ENCODE data around the gene SUMO2.
"Not testable (repeated sequence)": the region's sequence is repeated elsewhere in the genome, so short reads cannot be mapped to it uniquely, and the experiment has no call there.

Gene SUMO2

GRCh38 chr17:75152523-75152921 lies 30.2 kb downstream of the SUMO2 start:
- no peak for DNase-seq
- intact Hi-C loops (cut with DNase I), result no loop called here

DNA sequence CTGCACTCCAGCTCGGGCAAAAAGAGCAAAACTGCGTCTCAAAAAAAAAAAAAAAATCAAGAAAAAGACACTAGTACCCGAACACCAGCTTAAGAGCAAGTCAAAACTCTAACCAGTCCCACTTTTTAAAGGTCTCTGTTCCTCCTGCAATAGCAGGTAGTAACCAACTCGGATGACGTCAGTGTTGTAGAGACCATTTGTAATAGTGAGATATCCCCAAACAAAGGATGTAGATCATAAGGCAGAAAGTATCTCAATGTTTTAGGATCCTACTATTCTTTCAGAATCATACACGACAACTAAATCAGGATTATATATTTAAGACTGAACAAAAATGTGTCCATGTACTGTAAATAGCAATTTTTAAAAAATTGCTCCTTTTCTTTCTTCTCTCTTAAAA lies 30.8 kb downstream of the SUMO2 start:
- no peak for DNase-seq
- intact Hi-C loops (cut with DNase I), result no loop called here

DNA sequence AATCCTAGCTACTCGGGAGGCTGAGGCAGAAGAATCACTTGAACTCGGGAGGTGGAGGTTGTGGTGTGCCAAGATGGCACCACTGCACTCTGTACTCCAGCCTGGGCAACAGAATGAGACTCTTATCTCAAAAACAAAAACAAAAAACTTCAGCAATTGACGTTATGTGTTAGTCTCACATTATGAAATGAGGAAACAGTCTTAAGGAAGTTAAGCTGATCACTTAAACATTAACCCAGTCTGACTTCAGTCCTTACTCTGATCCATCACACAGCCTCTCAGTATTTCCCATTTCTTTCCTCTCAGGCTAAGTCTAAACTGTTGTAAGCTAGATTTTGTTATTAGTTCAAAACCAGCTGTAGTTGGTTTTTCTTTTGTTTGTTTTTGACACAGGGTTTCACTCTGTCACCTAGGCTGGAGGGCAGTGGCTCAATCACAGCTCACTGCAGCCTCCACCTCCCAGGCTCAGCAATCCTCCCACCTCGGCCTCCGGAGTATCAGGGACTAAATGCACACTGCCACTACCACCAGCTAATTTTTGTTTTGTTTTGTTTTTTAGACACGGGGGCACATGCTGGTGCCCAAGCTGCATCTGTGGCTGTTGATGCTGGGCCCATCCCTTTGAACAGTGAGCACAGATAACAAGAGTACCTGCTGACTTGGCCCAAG lies 34.7 kb downstream of the SUMO2 start:
- DNase-seq, result peak in 1 of 10 donors; percentile 23
- intact Hi-C loops (cut with DNase I), result no loop called here

DNA sequence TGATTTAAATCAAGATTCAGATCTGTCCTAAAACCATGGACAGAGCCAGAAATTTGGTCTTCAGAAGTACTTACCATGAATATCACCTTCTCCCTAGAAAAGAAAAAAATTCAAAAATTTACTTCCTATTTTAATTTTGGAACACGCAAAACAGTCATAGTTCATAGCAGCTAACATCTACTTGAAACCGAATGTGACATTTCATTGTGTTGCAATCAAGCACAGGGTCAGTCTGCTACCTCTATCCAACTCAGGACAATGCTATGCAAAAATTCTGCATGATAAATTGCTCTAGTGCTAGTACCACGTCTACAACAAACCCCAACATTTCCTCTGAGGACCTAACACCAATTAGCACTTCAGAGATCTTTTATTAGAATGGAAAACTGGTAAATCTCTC lies 36.2 kb downstream of the SUMO2 start:
- DNase-seq, result no peak
- intact Hi-C loops (cut with DNase I), result no loop called here

GRCh38 chr17:75144816-75145512 lies 37.8 kb downstream of the SUMO2 start:
- intact Hi-C loops (cut with DNase I), result no loop called here
- DNase-seq, result peak in 2 of 10 donors; percentile 48 to 79

DNA sequence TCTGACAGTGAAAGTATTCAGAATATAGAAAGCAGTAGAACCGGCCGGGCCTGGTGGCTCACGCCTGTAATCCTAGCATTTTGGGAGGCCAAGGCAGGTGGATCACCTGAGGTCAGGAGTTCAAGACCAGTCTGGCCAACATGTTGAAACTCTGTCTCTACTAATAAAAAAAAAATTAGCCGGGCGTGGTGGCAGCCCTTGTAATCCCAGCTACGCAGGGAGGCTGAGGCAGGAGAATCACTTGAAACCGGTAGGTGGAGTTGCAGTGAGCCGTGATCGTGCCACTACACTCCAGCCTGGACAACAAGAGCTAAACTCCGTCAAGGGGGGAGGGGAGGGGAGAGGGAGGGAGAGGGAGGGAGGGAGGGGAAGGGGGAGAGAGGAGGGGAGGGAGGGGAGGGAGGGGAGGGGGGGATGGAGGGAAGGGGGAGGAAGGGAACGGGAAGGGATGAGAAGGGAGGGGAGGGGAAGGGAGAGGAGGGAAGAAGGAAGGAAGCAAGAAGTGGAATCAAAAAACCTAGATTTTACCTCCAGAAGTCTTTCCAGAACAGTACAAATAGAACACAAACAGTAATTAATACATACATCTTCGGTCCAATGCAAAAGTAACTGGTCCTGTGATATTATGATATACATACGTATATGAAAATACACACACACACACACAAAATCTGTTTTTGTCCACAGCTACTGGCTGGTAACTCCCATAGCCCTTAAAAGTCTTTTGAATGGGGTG lies 40.4 kb downstream of the SUMO2 start:
- DNase-seq, result peak in 2 of 10 donors; percentile 4 to 55
- intact Hi-C loops (cut with DNase I), result no loop called here

- peak in 1 of 10 donors; percentile 49 for DNase-seq
- intact Hi-C loops (cut with DNase I), result no loop called here
Observed at GRCh38 chr17:75138519-75138918, 44.2 kb downstream of the SUMO2 start.

- peak in 2 of 10 donors; percentile 6 to 13 for DNase-seq
- intact Hi-C loops (cut with DNase I), result not testable (repeated sequence)
Observed at GRCh38 chr17:75137762-75138161, 45.0 kb downstream of the SUMO2 start.

DNA sequence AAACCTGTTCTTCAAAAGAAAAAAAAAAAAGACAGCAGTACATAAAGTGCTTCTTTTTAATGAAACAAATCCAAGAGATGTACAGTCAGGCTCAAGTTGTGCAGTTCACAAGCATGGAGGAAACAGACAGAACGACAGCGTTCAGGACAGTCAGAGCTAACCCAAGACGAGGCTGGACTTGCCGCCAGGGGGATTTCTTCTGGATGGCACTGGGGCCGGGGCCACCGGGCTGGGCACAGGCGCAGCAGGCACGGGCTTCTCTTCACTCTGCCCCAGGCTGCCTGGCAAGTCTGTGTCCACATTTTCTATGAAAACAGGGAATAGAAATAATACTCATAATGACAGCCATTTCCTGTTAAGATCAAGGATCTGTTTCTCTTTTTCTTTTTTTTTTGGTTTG lies 46.8 kb downstream of the SUMO2 start:
- peak in 2 of 10 donors; percentile 36 to 56 for DNase-seq
- intact Hi-C loops (cut with DNase I), result no loop called here

DNA sequence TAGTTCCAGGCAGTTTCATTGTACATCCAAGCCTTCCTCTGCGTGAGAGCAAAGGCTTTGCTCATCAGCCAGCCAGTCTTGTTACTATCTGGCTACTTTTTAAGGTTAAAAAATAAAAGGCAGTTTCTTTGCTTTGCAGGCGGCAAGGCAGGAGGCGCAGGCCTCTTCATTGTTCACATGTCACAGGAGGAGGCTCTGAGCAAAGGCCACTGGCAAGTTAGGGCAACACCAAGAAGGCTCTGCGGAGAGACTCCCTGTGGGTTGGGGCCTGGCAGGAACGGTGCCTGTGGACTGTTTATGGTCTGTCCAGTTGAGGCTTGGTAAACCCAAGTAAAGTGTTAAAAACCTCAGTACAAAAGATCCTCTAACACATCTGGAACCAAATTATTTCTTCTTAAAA lies 47.3 kb downstream of the SUMO2 start:
- DNase-seq, result peak in 2 of 10 donors; percentile 39 to 51
- intact Hi-C loops (cut with DNase I), result no loop called here

DNA sequence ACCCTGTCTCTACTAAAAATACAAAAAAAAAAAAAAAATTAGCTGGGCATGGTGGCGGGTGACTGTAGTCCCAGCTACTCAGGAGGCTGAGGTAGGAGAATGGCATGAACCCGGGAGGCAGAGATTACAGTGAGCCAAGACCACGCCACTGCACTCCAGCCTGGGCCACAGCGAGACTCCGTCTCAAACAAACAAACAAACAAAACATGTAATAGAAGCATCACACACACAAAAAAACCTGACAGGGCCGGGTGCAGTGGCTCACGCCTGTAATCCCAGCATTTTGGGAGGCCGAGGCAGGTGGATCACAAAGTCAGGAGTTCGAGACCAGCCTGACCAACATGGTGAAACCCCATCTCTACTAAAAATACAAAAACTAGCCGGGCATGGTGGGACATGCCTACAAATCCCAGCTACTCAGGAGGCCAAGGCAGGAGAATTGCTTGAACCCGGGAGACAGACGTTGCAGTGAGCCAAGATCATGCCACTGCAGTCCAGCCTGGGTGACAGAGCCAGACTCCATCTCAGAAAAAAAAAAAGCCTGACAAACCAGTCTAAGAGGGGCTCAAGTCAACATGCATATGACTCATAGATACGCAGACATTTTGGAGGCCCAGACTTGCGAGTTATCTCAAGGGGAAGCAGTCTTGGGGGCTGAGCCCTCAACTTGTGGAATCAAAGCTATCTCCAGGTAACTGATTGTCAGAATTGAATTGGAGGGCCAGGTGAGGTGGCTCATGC lies 49.0 kb downstream of the SUMO2 start:
- DNase-seq, result peak in 3 of 10 donors; percentile 31 to 54 (median 42)
- intact Hi-C loops (cut with DNase I), result not testable (repeated sequence)

DNA sequence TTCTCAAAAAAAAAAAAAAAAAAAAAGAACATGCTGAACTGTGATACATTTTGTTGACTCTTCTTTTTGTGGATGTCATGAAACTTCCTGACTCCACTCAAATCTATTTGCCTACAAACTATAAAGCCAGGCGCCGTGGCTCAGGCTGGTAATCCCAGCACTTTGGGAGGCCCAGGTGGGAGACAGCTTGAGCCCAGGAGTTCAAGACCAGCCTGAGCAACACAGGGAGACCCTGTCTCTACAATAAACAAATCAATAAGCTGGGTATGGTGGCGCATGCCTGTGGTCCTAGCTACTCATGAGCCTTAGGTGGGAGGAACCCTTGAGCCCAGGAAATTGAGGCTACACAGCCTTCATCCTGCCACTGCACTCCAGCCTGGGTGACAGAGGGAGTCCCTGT lies 49.8 kb downstream of the SUMO2 start:
- DNase-seq, result peak in 3 of 10 donors; percentile 35 to 56 (median 52)
- intact Hi-C loops (cut with DNase I), result no loop called here

GRCh38 chr17:75132018-75133000 lies 50.5 kb downstream of the SUMO2 start:
- intact Hi-C loops (cut with DNase I), result not testable (repeated sequence)
- peak in 3 of 10 donors; percentile 37 to 55 (median 40) for DNase-seq

- intact Hi-C loops (cut with DNase I), result loop anchor here (2.0 kb wide), 1 partner anchor 17 kb away; no protein-coding TSS in a partner anchor
- DNase-seq, result peak; percentile 49 to 96 (median 70)
Observed at GRCh38 chr17:75131278-75132017, 51.3 kb downstream of the SUMO2 start, which contains the start of gene NT5C. Gene NT5C (minus strand): TSS chr17:75131742. CDS start chr17:75131707, 35 bp downstream.

- DNase-seq, result peak in 6 of 10 donors; percentile 23 to 87 (median 54)
- intact Hi-C loops (cut with DNase I), result loop anchor here (2.0 kb wide), 1 partner anchor 16 kb away; no protein-coding TSS in a partner anchor
Observed at GRCh38 chr17:75130632-75131277, 52.0 kb downstream of the SUMO2 start.

DNA sequence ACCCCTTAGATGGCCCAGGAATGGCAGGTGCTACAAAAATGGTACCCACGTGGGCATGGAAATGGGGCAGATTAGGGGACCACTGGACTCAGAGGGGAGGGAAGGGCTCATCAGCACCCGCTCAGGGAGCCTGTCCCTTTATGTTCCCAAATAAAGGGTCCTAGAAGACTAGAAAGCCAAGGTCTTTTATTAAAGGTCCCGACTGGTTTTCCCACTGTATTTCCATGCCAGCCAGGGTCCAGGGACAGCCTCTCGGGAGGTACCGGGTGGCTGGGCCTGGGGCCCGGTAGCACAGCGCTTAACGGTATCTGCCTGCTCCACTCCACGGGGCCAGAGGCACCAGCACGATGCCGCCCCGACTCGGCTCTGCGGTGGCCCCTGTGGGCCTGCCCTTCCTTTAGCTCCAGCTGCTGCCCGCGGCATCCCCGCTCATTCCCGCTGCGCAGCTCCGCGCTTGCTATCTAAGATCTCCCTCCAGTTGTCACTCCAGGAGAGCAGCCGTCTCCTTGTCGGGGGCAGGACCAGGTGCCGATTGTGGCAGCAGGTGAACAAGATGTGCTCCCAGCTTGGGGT lies 52.6 kb downstream of the SUMO2 start:
- intact Hi-C loops (cut with DNase I), result loop anchor here (2.0 kb wide), 1 partner anchor 15 kb away; no protein-coding TSS in a partner anchor
- DNase-seq, result peak in 2 of 10 donors; percentile 73 to 82

GRCh38 chr17:75129576-75129975 lies 53.2 kb downstream of the SUMO2 start:
- DNase-seq, result peak in 3 of 10 donors; percentile 23 to 54 (median 50)
- intact Hi-C loops (cut with DNase I), result no loop called here
